HCT116 (cell line): Measurements from ENCODE around the gene GATAD2B.

ENCODE experiments used
- ATF3 ChIP-seq: IDR thresholded peaks from 2 replicates; pipeline ENCODE4 v1.6.1; 2012
- CBX3 ChIP-seq: IDR thresholded peaks from 2 replicates; pipeline ENCODE4 v1.6.1; 2012; ENCODE audit warnings: low read depth
- CEBPB ChIP-seq: IDR thresholded peaks from 2 replicates; pipeline ENCODE4 v1.6.1; 2012; ENCODE audit warnings: low read depth
- ELF1 ChIP-seq: IDR thresholded peaks from 2 replicates; pipeline ENCODE4 v1.6.1; 2012; ENCODE audit warnings: low read depth, borderline replicate concordance
- EZH2 ChIP-seq: fragments of 200-600 bp; sonication (generic); IDR thresholded peaks from 2 replicates; pipeline ENCODE4 v1.6.1; 2017; ENCODE audit warnings: antibody characterized with exemption, mixed run types
- EZH2phosphoT487 ChIP-seq: fragments of 200-600 bp; IDR thresholded peaks from 2 replicates; pipeline ENCODE4 v1.6.1; 2018; ENCODE audit warnings: antibody characterized with exemption, borderline replicate concordance
- JUND ChIP-seq: IDR thresholded peaks from 2 replicates; pipeline ENCODE4 v1.6.1; 2012
- MAX ChIP-seq: IDR thresholded peaks from 2 replicates; pipeline ENCODE4 v1.6.1; 2012
- POLR2AphosphoS5 ChIP-seq: IDR thresholded peaks from 2 replicates; pipeline ENCODE4 v1.6.1; 2011; ENCODE audit warnings: mild to moderate bottlenecking, low read depth, low read length, moderate library complexity
- SP1 ChIP-seq: IDR thresholded peaks from 2 replicates; pipeline ENCODE4 v1.6.1; 2012; ENCODE audit warnings: low read depth
- YY1 ChIP-seq: IDR thresholded peaks from 2 replicates; pipeline ENCODE4 v1.6.1; 2011; ENCODE audit warnings: low read length, low read depth, moderate library complexity, mild to moderate bottlenecking; ENCODE audit not compliant: insufficient replicate concordance; ENCODE audit errors: extremely low read depth
- ZFX ChIP-seq: fragments of 450-650 bp; IDR thresholded peaks from 2 replicates; pipeline ENCODE4 v1.6.1; 2017
- ZNF274 ChIP-seq: fragments of 200-500 bp; sonication (Bioruptor generic); IDR thresholded peaks from 2 replicates; pipeline ENCODE4 v1.6.1; 2014; ENCODE audit warnings: mild to moderate bottlenecking, low read depth, low read length, inconsistent platforms
- TF ChIP-seq, protein P1 (sequence below), 3 experiments: fragments of 200-600 bp in 1 of 3; sonication (generic) in 1 of 3; IDR thresholded peaks in 2 of 3; conservative IDR thresholded peaks in 1 of 3; 2 replicates each; pipeline ENCODE4 v1.5.1; 2012 to 2017; ENCODE audit warnings: low read depth in 2 of 3, low read length in 2 of 3, antibody characterized with exemption in 1 of 3, borderline replicate concordance in 1 of 3, control low read depth in 1 of 3, mild to moderate bottlenecking in 1 of 3, mixed read lengths in 1 of 3, mixed run types in 1 of 3, moderate library complexity in 1 of 3; ENCODE audit not compliant: insufficient read depth in 1 of 3

DNA sequence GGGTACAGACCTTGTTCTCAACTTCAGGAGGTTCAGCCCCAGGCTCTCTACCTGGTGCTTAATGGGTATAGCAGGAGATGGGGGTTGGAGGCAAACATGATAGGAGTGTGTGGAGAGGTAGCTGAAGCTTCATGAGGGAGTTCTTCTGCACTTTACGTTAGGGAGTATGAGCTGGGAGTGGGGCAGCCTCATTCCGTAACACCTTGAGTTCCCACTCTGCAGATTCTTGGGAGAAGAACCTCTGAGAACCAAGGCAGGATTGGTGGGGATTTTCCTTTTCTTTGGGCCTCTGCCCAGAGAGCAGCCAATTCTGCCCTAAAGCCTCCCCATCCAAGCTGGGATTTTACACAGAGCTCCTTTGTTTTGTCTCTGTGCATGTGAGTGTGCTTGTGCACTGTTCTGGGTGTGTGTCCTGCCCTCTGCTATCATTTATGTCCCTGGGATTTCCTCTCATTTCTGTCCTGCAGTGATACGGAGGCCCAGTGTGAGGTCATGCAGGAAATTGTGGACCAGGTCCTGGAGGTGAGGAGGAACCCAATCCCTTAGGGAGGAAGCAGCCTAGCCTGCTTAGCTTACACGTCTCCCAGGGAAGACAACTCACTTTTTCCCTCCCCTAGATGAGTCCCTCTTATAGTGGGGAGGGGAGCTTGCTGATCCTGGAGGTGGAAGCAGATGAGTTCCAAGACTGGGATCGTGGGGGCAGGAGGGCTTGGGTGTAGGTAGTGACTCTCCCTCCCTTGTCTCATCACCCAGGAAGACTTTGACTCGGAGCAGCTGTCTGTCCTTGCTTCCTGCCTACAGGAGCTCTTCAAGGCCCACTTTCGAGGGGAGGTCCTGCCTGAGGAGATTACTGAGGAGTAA, 159.2 kb downstream of the GATAD2B start:
- TF ChIP-seq, protein P1, sequence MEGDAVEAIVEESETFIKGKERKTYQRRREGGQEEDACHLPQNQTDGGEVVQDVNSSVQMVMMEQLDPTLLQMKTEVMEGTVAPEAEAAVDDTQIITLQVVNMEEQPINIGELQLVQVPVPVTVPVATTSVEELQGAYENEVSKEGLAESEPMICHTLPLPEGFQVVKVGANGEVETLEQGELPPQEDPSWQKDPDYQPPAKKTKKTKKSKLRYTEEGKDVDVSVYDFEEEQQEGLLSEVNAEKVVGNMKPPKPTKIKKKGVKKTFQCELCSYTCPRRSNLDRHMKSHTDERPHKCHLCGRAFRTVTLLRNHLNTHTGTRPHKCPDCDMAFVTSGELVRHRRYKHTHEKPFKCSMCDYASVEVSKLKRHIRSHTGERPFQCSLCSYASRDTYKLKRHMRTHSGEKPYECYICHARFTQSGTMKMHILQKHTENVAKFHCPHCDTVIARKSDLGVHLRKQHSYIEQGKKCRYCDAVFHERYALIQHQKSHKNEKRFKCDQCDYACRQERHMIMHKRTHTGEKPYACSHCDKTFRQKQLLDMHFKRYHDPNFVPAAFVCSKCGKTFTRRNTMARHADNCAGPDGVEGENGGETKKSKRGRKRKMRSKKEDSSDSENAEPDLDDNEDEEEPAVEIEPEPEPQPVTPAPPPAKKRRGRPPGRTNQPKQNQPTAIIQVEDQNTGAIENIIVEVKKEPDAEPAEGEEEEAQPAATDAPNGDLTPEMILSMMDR (IDR thresholded peaks at IDR 0.05 in 2 of 3, conservative IDR thresholded peaks at IDR 0.05 in 1 of 3; ENCODE audit: borderline replicate concordance in 1 of 3, insufficient read depth in 1 of 3, low read depth in 2 of 3, low read length in 2 of 3), result no peak
- TF ChIP-seq ZNF274 (no peak), EZH2 (no peak), POLR2AphosphoS5 (no peak), ZFX (no peak), CEBPB (no peak), MAX (no peak), JUND (no peak), EZH2phosphoT487 (no peak), ELF1 (no peak), YY1 (no peak), SP1 (no peak), ATF3 (no peak), CBX3 (no peak)
